ENCODE data around the gene PLA2G7. TPM values are rescaled to one million over a fixed set of nuclear protein-coding genes. Genes with fewer than 3 reads are reported as not detected.

Gene PLA2G7
- total RNA-seq, 1 experiment from 2014 or later, result 0.48 TPM

GRCh38 chr6:46688966-46689335 lies 46.2 kb downstream of the PLA2G7 start:
- DNase-seq (ENCODE audit: low read depth), result no peak

GRCh38 chr6:46688117-46688965 lies 46.8 kb downstream of the PLA2G7 start:
- no peak for DNase-seq (ENCODE audit: low read depth)

GRCh38 chr6:46687619-46688097 lies 47.5 kb downstream of the PLA2G7 start, which contains the start of gene TDRD6:
Gene TDRD6, plus strand, starts transcription at chr6:46687885. Its CDS starts 244 bp downstream, at chr6:46688129.
- no peak for DNase-seq (ENCODE audit: low read depth)

GRCh38 chr6:46684771-46685170 lies 50.4 kb downstream of the PLA2G7 start:
- peak; percentile 66 for DNase-seq (ENCODE audit: low read depth)

- peak; percentile 4 for DNase-seq (ENCODE audit: low read depth)
Observed at GRCh38 chr6:46677314-46677654, 57.9 kb downstream of the PLA2G7 start.

GRCh38 chr6:46676604-46677313 lies 58.4 kb downstream of the PLA2G7 start:
- no peak for DNase-seq (ENCODE audit: low read depth)

- DNase-seq (ENCODE audit: low read depth), result no peak
Observed at GRCh38 chr6:46674410-46674809, 60.8 kb downstream of the PLA2G7 start.

- DNase-seq (ENCODE audit: low read depth), result no peak
Observed at GRCh38 chr6:46667377-46667776, 67.8 kb downstream of the PLA2G7 start.

- no peak for DNase-seq (ENCODE audit: low read depth)
Observed at GRCh38 chr6:46661483-46661882, 73.7 kb downstream of the PLA2G7 start.

- DNase-seq (ENCODE audit: low read depth), result no peak
Observed at GRCh38 chr6:46657642-46658041, 77.5 kb downstream of the PLA2G7 start.

GRCh38 chr6:46655803-46656202 lies 79.4 kb downstream of the PLA2G7 start:
- DNase-seq (ENCODE audit: low read depth), result peak; percentile 15

Other genes starting within 250 kb of the PLA2G7 start
- 0.48 and 0.49 TPM in 2 replicates for gene RCAN2, start 243.9 kb downstream of the PLA2G7 start, total RNA-seq (2014; rRNA removed; shearing (Covaris generic))
- gene CYP39A1, start 82.6 kb downstream of the PLA2G7 start, total RNA-seq (2014; rRNA removed; shearing (Covaris generic)), result 1.8 and 2.3 TPM in 2 replicates
- gene SLC25A27, start 82.4 kb downstream of the PLA2G7 start, total RNA-seq (2014; rRNA removed; shearing (Covaris generic)), result 1.8 and 2.6 TPM in 2 replicates
- not detected in 2 replicates for gene TDRD6, start 47.5 kb downstream of the PLA2G7 start, total RNA-seq (2014; rRNA removed; shearing (Covaris generic))
- not detected in 2 replicates for gene ANKRD66, start 11.6 kb upstream of the PLA2G7 start, total RNA-seq (2014; rRNA removed; shearing (Covaris generic))
- not detected in 2 replicates for gene MEP1A, start 58.0 kb upstream of the PLA2G7 start, total RNA-seq (2014; rRNA removed; shearing (Covaris generic))
- gene ADGRF5, start 186.6 kb upstream of the PLA2G7 start, total RNA-seq (2014; rRNA removed; shearing (Covaris generic)), result 0.12 and 0.20 TPM in 2 replicates